K562 (cell line): ENCODE measurements around the gene TAF12. TPM values are rescaled to one million over a fixed set of nuclear protein-coding genes. Genes with fewer than 3 reads are reported as not detected.

ENCODE experiments used
- ATF4 ChIP-seq: fragments of 450-650 bp; formaldehyde crosslinking; IDR thresholded peaks from 2 replicates; pipeline ENCODE4 v1.4.0; 2022; ENCODE audit warnings: mild to moderate bottlenecking, moderate library complexity
- ESRRB ChIP-seq: fragments of 250-450 bp; sonication (Bioruptor Pico); IDR thresholded peaks from 2 replicates; pipeline ENCODE4 v1.5.0; 2020; ENCODE audit warnings: mild to moderate bottlenecking, moderate library complexity, borderline replicate concordance
- KAT2B ChIP-seq: IDR thresholded peaks from one replicate; pipeline ENCODE4 v1.6.1; 2012; ENCODE audit warnings: low read depth, mild to moderate bottlenecking, control low read depth, inconsistent platforms, low read length, moderate library complexity
- MECOM ChIP-seq: fragments of 250-450 bp; sonication (Bioruptor Pico); IDR thresholded peaks from 2 replicates; pipeline ENCODE4 v1.8.0; 2022; ENCODE audit warnings: inconsistent platforms
- TCF7 ChIP-seq: sonication (generic); IDR thresholded peaks from 2 replicates; pipeline ENCODE4 v1.6.1; 2016; ENCODE audit warnings: antibody characterized with exemption, borderline replicate concordance
- UBTF ChIP-seq, 2 experiments: IDR thresholded peaks; 2 replicates each; pipeline ENCODE4 v1.6.1; 2012; ENCODE audit warnings: improper control_type of control experiment in 2 of 2, low read depth in 2 of 2, low read length in 2 of 2, borderline replicate concordance in 1 of 2
- ZNF174 ChIP-seq: fragments of 250-450 bp; sonication (Bioruptor Pico); IDR thresholded peaks from 2 replicates; pipeline ENCODE4 v1.4.0; 2020; ENCODE audit warnings: mild to moderate bottlenecking
- polyA plus RNA-seq, 8 experiments: library from polyadenylated mRNA; depleted of rRNA in 4 of 8; stranded (reverse) in 5 of 8; unstranded in 3 of 8; fragments of >200 nt; fragmentation: Nextera tagmentation in 2 of 8; fragmentation: Illumina TruSeq in 1 of 8; extraction: Ambion mirVana in 2 of 8; extraction: Trizol in 1 of 8; gene quantifications; 2 replicates each; pipeline versions ENCODE4 v1.2.1 to v1.2.3, GENCODE V29; 2011 to 2014; ENCODE audit warnings: inconsistent platforms in 1 of 8, missing spikeins in 1 of 8
- total RNA-seq, 7 experiments: library from RNA; depleted of rRNA in 6 of 7; stranded (reverse); fragments of >200 nt in 6 of 7; fragmentation: Illumina TruSeq in 2 of 7; extraction: Trizol in 2 of 7; gene quantifications; 2 replicates each; pipeline versions ENCODE4 v1.2.1 to v1.2.3, GENCODE V29; 2011 to 2021; ENCODE audit warnings: low replicate concordance in 1 of 7

Gene TAF12
- total and polyA plus RNA-seq, 9 of the 15 experiments (the other 6 are each of a cell fraction or from before 2014, with no cell fraction given) = 31.6 to 89.0 (median 50.5) TPM

DNA sequence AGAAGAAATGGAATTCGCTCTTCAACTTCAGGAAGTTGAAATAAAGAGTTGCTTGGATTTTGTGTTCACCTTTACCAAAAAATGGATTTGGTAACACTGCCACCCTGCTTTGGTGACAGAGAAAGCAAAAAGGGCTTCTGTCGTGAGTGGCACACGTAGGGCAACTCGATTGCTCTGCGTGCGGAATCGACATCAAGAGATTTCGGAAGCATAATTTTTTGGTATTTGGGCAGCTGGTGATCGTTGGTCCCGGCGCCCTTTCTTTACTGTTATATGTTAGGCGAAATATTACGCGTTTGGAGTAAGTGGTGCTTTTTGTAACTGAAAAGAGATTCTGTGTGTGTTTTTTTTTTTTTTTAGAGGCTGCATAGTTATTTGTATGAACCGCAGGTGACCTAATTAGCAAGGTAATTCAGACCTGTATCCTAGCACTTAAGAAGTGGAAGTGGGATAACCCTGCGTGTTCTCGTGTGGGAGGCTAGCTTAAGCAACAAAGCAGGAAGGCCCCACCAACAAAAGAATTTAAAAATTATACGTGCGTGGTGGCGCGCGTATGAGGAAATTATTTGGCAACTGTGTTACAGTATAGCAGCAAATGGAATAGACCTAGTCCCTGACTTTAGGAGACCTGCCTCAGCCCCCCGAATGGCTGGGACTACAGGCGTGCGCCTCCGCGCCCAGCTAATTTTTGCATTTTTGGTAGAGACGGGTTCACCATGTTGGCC is 5.8 kb upstream of the TAF12 start, which contains the start of gene RNU11 (continued):
- TF ChIP-seq MECOM (peak; percentile 77), UBTF (IDR thresholded peaks at IDR 0.05; ENCODE audit: borderline replicate concordance in 1 of 2, low read depth in 2 of 2, low read length in 2 of 2) (no peak), KAT2B (no peak), ZNF174 (peak; percentile 93), TCF7 (peak; percentile 94; the same call in 1 of the 2 replicates), ESRRB (peak; percentile 96), ATF4 (peak; percentile 98)
